ENCODE data around the gene FAXC.

The FAXC gene

GRCh38 chr6:99306341-99306740 is 43.1 kb downstream of the FAXC start:
- Histone ChIP-seq H3K9ac (ENCODE audit: low read depth, low read length) (no peak overlapping the region), H3K9me3 (ENCODE audit: insufficient read depth, low read depth, low read length) (no peaks in the 10 kb centered on the region), H3K4me3 (ENCODE audit: low read length) (no peak overlapping the region), H3K4me1 (ENCODE audit: insufficient read depth, low read length) (no peaks in the 10 kb centered on the region), H3K36me3 (ENCODE audit: insufficient read depth, low read depth, low read length) (peaks cover 5% of the 10 kb centered on the region; the same call in 1 of the 2 replicates), H3K27ac (ENCODE audit: low read length) (no peak overlapping the region), H3K27me3 (ENCODE audit: insufficient read depth, low read length) (no peaks in the 10 kb centered on the region)

DNA sequence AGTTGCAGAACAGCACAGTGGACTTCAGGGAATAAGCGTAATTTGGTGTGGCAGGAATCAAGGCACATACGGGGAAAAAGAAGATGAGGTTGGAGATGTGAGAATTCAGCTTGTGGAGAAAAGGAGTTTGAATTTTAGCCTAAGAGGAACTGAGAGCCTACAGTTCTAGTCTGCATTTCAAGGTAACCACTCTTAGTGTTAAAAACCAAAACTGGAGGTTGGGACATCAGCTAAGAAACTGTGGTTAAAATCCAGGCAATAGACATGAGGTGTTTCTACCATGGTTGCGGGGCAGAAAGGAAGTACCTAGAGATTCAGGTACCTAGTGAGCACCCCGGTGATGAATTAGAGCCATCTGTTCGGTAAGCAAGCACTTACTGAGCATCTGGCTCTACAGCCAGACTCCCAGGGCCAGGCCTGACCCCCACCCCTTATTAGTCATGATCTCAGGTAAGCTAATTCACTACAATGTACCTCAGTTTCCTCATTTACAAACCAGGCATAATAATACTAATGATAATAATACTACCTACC is 44.4 kb downstream of the FAXC start:
- Histone ChIP-seq H3K36me3 (ENCODE audit: insufficient read depth, low read depth, low read length) (peaks cover 5% of the 10 kb centered on the region; the same call in 1 of the 2 replicates), H3K27me3 (ENCODE audit: insufficient read depth, low read length) (no peaks in the 10 kb centered on the region), H3K27ac (ENCODE audit: low read length) (no peak overlapping the region), H3K4me1 (ENCODE audit: insufficient read depth, low read length) (no peaks in the 10 kb centered on the region), H3K4me3 (ENCODE audit: low read length) (no peak overlapping the region), H3K9ac (ENCODE audit: low read depth, low read length) (no peak overlapping the region), H3K9me3 (ENCODE audit: insufficient read depth, low read depth, low read length) (no peaks in the 10 kb centered on the region)

GRCh38 chr6:99297415-99297814 is 52.1 kb downstream of the FAXC start:
- no peaks in the 10 kb centered on the region for H3K27me3 ChIP-seq (ENCODE audit: insufficient read depth, low read length)
- H3K4me1 ChIP-seq (ENCODE audit: insufficient read depth, low read length) = no peaks in the 10 kb centered on the region
- no peaks in the 10 kb centered on the region for H3K9me3 ChIP-seq (ENCODE audit: insufficient read depth, low read depth, low read length)
- no peaks in the 10 kb centered on the region for H3K36me3 ChIP-seq (ENCODE audit: insufficient read depth, low read depth, low read length)
- H3K4me3 ChIP-seq (ENCODE audit: low read length) = no peak overlapping the region
- H3K27ac ChIP-seq (ENCODE audit: low read length) = no peak overlapping the region
- no peak overlapping the region for H3K9ac ChIP-seq (ENCODE audit: low read depth, low read length)

DNA sequence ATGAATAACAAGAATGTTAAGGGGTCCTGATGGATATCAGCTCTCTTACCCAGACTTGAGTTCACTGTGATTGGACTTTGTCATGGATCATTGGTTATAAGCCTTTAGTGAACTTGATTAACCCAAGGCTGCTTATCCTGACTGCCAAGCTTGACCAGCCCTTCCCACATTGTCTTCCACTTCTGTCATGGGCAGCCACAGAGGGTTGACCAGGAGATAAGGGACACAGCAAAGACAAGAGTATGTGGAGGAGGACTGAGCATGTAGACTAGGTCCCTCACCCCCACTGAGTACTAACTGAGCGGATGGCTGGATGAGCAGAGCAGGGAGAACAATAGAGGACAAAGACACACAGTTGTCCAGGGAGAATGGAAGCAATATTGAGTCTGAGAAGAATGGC is 52.5 kb downstream of the FAXC start:
- no peaks in the 10 kb centered on the region for H3K4me1 ChIP-seq (ENCODE audit: insufficient read depth, low read length)
- no peak overlapping the region for H3K27ac ChIP-seq (ENCODE audit: low read length)
- no peak overlapping the region for H3K4me3 ChIP-seq (ENCODE audit: low read length)
- no peaks in the 10 kb centered on the region for H3K9me3 ChIP-seq (ENCODE audit: insufficient read depth, low read depth, low read length)
- H3K36me3 ChIP-seq (ENCODE audit: insufficient read depth, low read depth, low read length) = no peaks in the 10 kb centered on the region
- H3K9ac ChIP-seq (ENCODE audit: low read depth, low read length) = no peak overlapping the region
- H3K27me3 ChIP-seq (ENCODE audit: insufficient read depth, low read length) = no peaks in the 10 kb centered on the region

DNA sequence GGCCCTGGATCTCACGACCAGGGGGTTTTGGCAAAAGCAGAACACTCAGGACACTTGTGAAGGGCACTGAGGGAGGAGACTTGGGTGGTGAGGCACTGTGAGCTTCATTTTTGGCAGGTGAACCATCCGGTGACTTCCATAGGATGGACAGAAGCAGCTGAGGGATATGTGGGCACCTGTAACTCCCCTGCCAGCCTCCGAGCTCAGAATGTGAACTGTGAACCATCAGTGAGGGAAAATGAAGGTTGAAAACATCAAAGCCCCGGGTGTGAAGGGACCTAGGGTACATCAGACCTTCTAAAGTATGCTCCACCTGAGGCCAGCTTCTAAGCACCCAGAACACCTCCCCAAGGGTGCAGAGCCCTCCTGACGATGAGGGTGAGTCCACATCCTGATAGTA is 53.2 kb downstream of the FAXC start:
- no peak overlapping the region for H3K4me3 ChIP-seq (ENCODE audit: low read length)
- H3K27ac ChIP-seq (ENCODE audit: low read length) = no peak overlapping the region
- no peaks in the 10 kb centered on the region for H3K9me3 ChIP-seq (ENCODE audit: insufficient read depth, low read depth, low read length)
- H3K9ac ChIP-seq (ENCODE audit: low read depth, low read length) = no peak overlapping the region
- no peaks in the 10 kb centered on the region for H3K27me3 ChIP-seq (ENCODE audit: insufficient read depth, low read length)
- no peaks in the 10 kb centered on the region for H3K4me1 ChIP-seq (ENCODE audit: insufficient read depth, low read length)
- H3K36me3 ChIP-seq (ENCODE audit: insufficient read depth, low read depth, low read length) = 0 out of 2 replicates have a peak, but pooled peaks cover 5% of the 10 kb centered on the region

DNA sequence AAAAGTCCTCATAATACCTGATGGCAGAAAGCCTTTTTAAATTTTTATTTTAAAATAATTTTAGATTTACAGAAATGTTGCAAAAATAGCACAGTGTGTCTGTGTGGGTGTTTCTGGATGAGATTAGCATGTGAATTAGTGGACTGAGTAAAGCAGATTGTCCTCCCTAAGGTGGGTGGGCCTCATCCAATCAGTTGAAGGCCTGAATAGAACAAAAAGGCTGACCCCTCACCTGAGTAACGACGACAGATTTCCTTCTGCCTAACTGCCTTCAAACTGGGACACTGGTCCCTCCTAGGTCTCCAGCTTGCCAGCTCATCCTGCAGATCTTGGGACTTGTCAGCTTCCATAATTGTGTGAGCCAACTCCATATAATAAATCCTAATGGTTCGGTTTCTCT is 54.2 kb downstream of the FAXC start:
- Histone ChIP-seq H3K27ac (ENCODE audit: low read length) (no peak overlapping the region), H3K4me1 (ENCODE audit: insufficient read depth, low read length) (no peaks in the 10 kb centered on the region), H3K36me3 (ENCODE audit: insufficient read depth, low read depth, low read length) (0 out of 2 replicates have a peak, but pooled peaks cover 6% of the 10 kb centered on the region), H3K27me3 (ENCODE audit: insufficient read depth, low read length) (no peaks in the 10 kb centered on the region), H3K9me3 (ENCODE audit: insufficient read depth, low read depth, low read length) (no peaks in the 10 kb centered on the region), H3K4me3 (ENCODE audit: low read length) (no peak overlapping the region), H3K9ac (ENCODE audit: low read depth, low read length) (no peak overlapping the region)

DNA sequence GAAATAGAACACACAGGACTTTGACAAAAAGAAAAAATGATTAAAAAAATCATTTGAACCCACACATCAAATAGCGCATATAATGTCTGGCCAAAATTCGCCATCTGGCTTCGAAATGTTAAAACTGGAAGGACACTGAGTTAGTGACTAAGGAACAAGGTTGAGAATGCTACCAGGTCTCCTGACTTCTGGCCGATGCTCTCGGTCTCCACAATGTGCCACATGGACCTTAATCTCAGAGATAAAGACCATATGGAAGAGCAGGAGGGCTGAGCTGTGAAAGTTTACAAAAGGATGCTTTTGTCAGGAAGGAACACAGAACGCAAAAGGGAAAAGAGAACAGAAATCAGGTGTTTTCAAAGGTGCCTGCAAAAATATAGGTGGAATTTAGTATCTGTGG is 54.7 kb downstream of the FAXC start:
- Histone ChIP-seq H3K27me3 (ENCODE audit: insufficient read depth, low read length) (no peaks in the 10 kb centered on the region), H3K36me3 (ENCODE audit: insufficient read depth, low read depth, low read length) (0 out of 2 replicates have a peak, but pooled peaks cover 6% of the 10 kb centered on the region), H3K9me3 (ENCODE audit: insufficient read depth, low read depth, low read length) (no peaks in the 10 kb centered on the region), H3K4me1 (ENCODE audit: insufficient read depth, low read length) (no peaks in the 10 kb centered on the region), H3K4me3 (ENCODE audit: low read length) (no peak overlapping the region), H3K27ac (ENCODE audit: low read length) (no peak overlapping the region), H3K9ac (ENCODE audit: low read depth, low read length) (no peak overlapping the region)

DNA sequence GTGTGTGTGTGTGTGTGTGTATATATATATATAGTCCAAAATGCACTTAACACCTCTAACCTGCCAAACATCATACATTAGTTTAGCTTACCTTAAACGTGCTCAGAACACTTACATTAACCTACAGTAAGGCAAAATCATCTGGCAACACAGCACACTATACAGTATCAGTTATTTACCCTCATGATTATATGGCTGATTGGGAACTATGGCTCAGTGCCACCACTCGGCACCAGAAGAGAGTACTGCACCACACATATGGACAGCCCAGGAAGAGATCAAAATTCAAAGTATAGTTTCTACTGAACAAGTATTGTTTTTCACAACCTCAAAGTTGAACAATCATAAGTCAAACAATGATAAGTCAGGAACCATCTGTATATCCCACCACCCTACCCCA is 59.8 kb downstream of the FAXC start:
- H3K27ac ChIP-seq (ENCODE audit: low read length) = no peak overlapping the region
- no peaks in the 10 kb centered on the region for H3K9me3 ChIP-seq (ENCODE audit: insufficient read depth, low read depth, low read length)
- H3K9ac ChIP-seq (ENCODE audit: low read depth, low read length) = no peak overlapping the region
- H3K4me3 ChIP-seq (ENCODE audit: low read length) = no peak overlapping the region
- no peaks in the 10 kb centered on the region for H3K27me3 ChIP-seq (ENCODE audit: insufficient read depth, low read length)
- no peaks in the 10 kb centered on the region for H3K4me1 ChIP-seq (ENCODE audit: insufficient read depth, low read length)
- 0 out of 2 replicates have a peak, but pooled peaks cover 6% of the 10 kb centered on the region for H3K36me3 ChIP-seq (ENCODE audit: insufficient read depth, low read depth, low read length)

DNA sequence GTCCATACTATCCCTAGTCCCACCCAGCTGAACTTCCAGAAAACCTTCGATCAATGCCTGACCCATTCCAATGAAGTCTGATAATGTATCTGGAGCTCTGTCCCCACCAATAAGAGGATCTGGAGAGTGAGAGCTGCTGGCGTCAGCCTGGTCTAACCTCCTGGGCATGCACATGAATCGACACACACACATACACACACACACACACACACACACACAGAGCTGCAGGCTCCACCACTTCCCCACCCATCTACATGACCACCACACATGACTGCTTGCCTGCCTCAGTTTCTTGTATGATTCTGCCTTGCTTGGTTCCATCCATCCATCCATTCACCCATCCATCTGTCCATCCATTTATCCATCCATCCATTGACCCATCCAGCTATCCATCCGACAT is 60.8 kb downstream of the FAXC start:
- Histone ChIP-seq H3K27ac (ENCODE audit: low read length) (no peak overlapping the region), H3K4me3 (ENCODE audit: low read length) (no peak overlapping the region), H3K9me3 (ENCODE audit: insufficient read depth, low read depth, low read length) (no peaks in the 10 kb centered on the region), H3K36me3 (ENCODE audit: insufficient read depth, low read depth, low read length) (0 out of 2 replicates have a peak, but pooled peaks cover 6% of the 10 kb centered on the region), H3K4me1 (ENCODE audit: insufficient read depth, low read length) (no peaks in the 10 kb centered on the region), H3K27me3 (ENCODE audit: insufficient read depth, low read length) (no peaks in the 10 kb centered on the region), H3K9ac (ENCODE audit: low read depth, low read length) (no peak overlapping the region)

DNA sequence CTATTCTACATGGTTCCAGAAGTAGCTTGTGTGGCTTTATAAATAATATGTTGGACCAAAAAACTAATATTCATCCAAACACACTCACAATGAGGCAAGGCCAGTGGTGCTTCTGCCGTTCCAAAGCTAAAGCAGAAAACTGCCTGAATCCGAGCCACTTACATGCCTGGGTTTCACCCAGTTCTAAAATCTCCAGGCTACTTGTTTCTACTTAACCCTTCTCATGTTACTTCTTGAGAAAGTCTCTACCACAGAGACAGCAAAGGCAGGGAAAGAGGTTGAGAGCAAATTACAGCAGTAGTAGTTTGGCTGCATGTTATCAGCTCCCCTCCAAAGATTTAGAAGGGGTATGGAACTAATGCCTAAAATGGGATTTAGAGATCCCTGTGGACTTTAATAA is 62.0 kb downstream of the FAXC start:
- Histone ChIP-seq H3K36me3 (ENCODE audit: insufficient read depth, low read depth, low read length) (0 out of 2 replicates have a peak, but pooled peaks cover 6% of the 10 kb centered on the region), H3K9ac (ENCODE audit: low read depth, low read length) (no peak overlapping the region), H3K27ac (ENCODE audit: low read length) (no peak overlapping the region), H3K27me3 (ENCODE audit: insufficient read depth, low read length) (no peaks in the 10 kb centered on the region), H3K4me3 (ENCODE audit: low read length) (no peak overlapping the region), H3K9me3 (ENCODE audit: insufficient read depth, low read depth, low read length) (no peaks in the 10 kb centered on the region), H3K4me1 (ENCODE audit: insufficient read depth, low read length) (no peaks in the 10 kb centered on the region)

DNA sequence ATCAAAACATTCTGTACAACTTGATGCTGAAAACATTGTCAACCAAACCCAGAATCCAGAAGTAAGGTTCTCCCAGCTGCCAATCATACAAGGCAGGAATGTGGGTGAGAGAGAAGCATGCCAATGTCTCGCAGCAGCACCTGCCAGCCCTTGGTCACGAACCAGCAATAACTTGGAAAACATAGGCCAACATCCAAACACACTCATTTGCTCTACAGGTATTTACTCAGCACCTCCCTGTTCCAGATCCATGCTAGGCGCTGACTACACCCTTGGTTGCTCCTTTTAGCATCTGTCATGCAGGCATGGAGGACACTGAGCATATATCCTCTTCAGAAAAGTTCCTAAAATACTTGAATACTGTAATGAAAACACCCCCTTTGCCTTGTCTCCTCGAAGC is 63.6 kb downstream of the FAXC start:
- H3K4me3 ChIP-seq (ENCODE audit: low read length) = no peak overlapping the region
- H3K27me3 ChIP-seq (ENCODE audit: insufficient read depth, low read length) = no peaks in the 10 kb centered on the region
- H3K4me1 ChIP-seq (ENCODE audit: insufficient read depth, low read length) = no peaks in the 10 kb centered on the region
- no peaks in the 10 kb centered on the region for H3K9me3 ChIP-seq (ENCODE audit: insufficient read depth, low read depth, low read length)
- H3K36me3 ChIP-seq (ENCODE audit: insufficient read depth, low read depth, low read length) = peaks cover 5% of the 10 kb centered on the region; the same call in 1 of the 2 replicates
- no peak overlapping the region for H3K9ac ChIP-seq (ENCODE audit: low read depth, low read length)
- no peak overlapping the region for H3K27ac ChIP-seq (ENCODE audit: low read length)

GRCh38 chr6:99282479-99283062 is 66.9 kb downstream of the FAXC start:
- no peak overlapping the region for H3K4me3 ChIP-seq (ENCODE audit: low read length)
- H3K4me1 ChIP-seq (ENCODE audit: insufficient read depth, low read length) = no peaks in the 10 kb centered on the region
- no peaks in the 10 kb centered on the region for H3K9me3 ChIP-seq (ENCODE audit: insufficient read depth, low read depth, low read length)
- no peak overlapping the region for H3K9ac ChIP-seq (ENCODE audit: low read depth, low read length)
- no peak overlapping the region for H3K27ac ChIP-seq (ENCODE audit: low read length)
- H3K27me3 ChIP-seq (ENCODE audit: insufficient read depth, low read length) = no peaks in the 10 kb centered on the region
- H3K36me3 ChIP-seq (ENCODE audit: insufficient read depth, low read depth, low read length) = peaks cover 13% of the 10 kb centered on the region
